Measurements from ENCODE around the gene CYB561.
"Not testable (repeated sequence)": the region's sequence is repeated elsewhere in the genome, so short reads cannot be mapped to it uniquely, and the experiment has no call there.

Gene CYB561

GRCh38 chr17:63458478-63458877, 12.4 kb upstream of the CYB561 start:
- Histone ChIP-seq H2AFZ (ENCODE audit: low read length) (no peak overlapping the region), H3K4me2 (ENCODE audit: low read depth, low read length) (no peak overlapping the region), H4K20me1 (ENCODE audit: insufficient read depth, low read length) (no peaks in the 10 kb centered on the region)

GRCh38 chr17:63455417-63455816, 9.3 kb upstream of the CYB561 start:
- no peaks in the 10 kb centered on the region for H3K4me1 ChIP-seq (ENCODE audit: low read length)
- no peak overlapping the region for H2AFZ ChIP-seq (ENCODE audit: low read length)
- H3K36me3 ChIP-seq (replicated peaks; ENCODE audit: insufficient read depth, low read length), result no peaks in the 10 kb centered on the region
- no peak for DNase-seq
- H3K27ac ChIP-seq (ENCODE audit: low read length), result no peak overlapping the region
- no peaks in the 10 kb centered on the region for H3K79me2 ChIP-seq (ENCODE audit: low read length)
- H3F3A ChIP-seq (ENCODE audit: insufficient read depth, low read length), result no peaks in the 10 kb centered on the region
- H3K9me2 ChIP-seq (replicated peaks; ENCODE audit: insufficient read depth, low read length), result no peaks in the 10 kb centered on the region
- no peak overlapping the region for H3K9ac ChIP-seq (ENCODE audit: low read length)
- no peaks in the 10 kb centered on the region for H4K20me1 ChIP-seq (ENCODE audit: insufficient read depth, low read length)
- peaks cover 7% of the 10 kb centered on the region; the same call in 1 of the 2 replicates for H3K27me3 ChIP-seq (replicated peaks; ENCODE audit: insufficient read depth, low read length)
- no peak overlapping the region for H3K4me3 ChIP-seq (ENCODE audit: low read length)
- TF ChIP-seq EZH2 (optimal IDR thresholded peaks at IDR 0.05; ENCODE audit: low read depth, low read length), result no peak
- TF ChIP-seq CTCF (IDR thresholded peaks at IDR 0.05; ENCODE audit: low read length), result no peak
- no peak for TF ChIP-seq EZH2phosphoT487 (IDR thresholded peaks at IDR 0.05; ENCODE audit: low read length)
- H3K4me2 ChIP-seq (ENCODE audit: low read depth, low read length), result no peak overlapping the region
- no peaks in the 10 kb centered on the region for H3K9me3 ChIP-seq (replicated peaks; ENCODE audit: insufficient read depth, low read length)

More at GRCh38 chr17:63458478-63458877, 12.4 kb upstream of the CYB561 start:
- TF ChIP-seq CTCF (IDR thresholded peaks at IDR 0.05; ENCODE audit: low read length), result no peak
- no peak for TF ChIP-seq EZH2 (optimal IDR thresholded peaks at IDR 0.05; ENCODE audit: low read depth, low read length)
- TF ChIP-seq EZH2phosphoT487 (IDR thresholded peaks at IDR 0.05; ENCODE audit: low read length), result no peak
- no peaks in the 10 kb centered on the region for H3K36me3 ChIP-seq (replicated peaks; ENCODE audit: insufficient read depth, low read length)
- 0 out of 2 replicates have a peak, but pooled peaks cover 3% of the 10 kb centered on the region for H3F3A ChIP-seq (ENCODE audit: insufficient read depth, low read length)
- no peaks in the 10 kb centered on the region for H3K4me1 ChIP-seq (ENCODE audit: low read length)
- no peak overlapping the region for H3K4me3 ChIP-seq (ENCODE audit: low read length)
- peaks cover 3% of the 10 kb centered on the region; the same call in 1 of the 2 replicates for H3K27me3 ChIP-seq (replicated peaks; ENCODE audit: insufficient read depth, low read length)
- H3K27ac ChIP-seq (ENCODE audit: low read length), result no peak overlapping the region
- H3K9ac ChIP-seq (ENCODE audit: low read length), result no peak overlapping the region
- DNase-seq, result no peak
- no peaks in the 10 kb centered on the region for H3K9me3 ChIP-seq (replicated peaks; ENCODE audit: insufficient read depth, low read length)
- H3K79me2 ChIP-seq (ENCODE audit: low read length), result no peaks in the 10 kb centered on the region
- no peaks in the 10 kb centered on the region for H3K9me2 ChIP-seq (replicated peaks; ENCODE audit: insufficient read depth, low read length)

GRCh38 chr17:63454915-63455314, 8.8 kb upstream of the CYB561 start:
- no peak for TF ChIP-seq CTCF (IDR thresholded peaks at IDR 0.05; ENCODE audit: low read length)
- TF ChIP-seq EZH2 (optimal IDR thresholded peaks at IDR 0.05; ENCODE audit: low read depth, low read length), result no peak
- no peak for TF ChIP-seq EZH2phosphoT487 (IDR thresholded peaks at IDR 0.05; ENCODE audit: low read length)
- H3K9me2 ChIP-seq (replicated peaks; ENCODE audit: insufficient read depth, low read length), result no peaks in the 10 kb centered on the region
- no peak overlapping the region for H3K27ac ChIP-seq (ENCODE audit: low read length)
- H3K9me3 ChIP-seq (replicated peaks; ENCODE audit: insufficient read depth, low read length), result no peaks in the 10 kb centered on the region
- no peak overlapping the region for H3K9ac ChIP-seq (ENCODE audit: low read length)
- no peaks in the 10 kb centered on the region for H4K20me1 ChIP-seq (ENCODE audit: insufficient read depth, low read length)
- no peak overlapping the region for H2AFZ ChIP-seq (ENCODE audit: low read length)
- no peaks in the 10 kb centered on the region for H3K79me2 ChIP-seq (ENCODE audit: low read length)
- no peak overlapping the region for H3K4me2 ChIP-seq (ENCODE audit: low read depth, low read length)
- H3K4me3 ChIP-seq (ENCODE audit: low read length), result no peak overlapping the region
- no peaks in the 10 kb centered on the region for H3K4me1 ChIP-seq (ENCODE audit: low read length)
- no peaks in the 10 kb centered on the region for H3K36me3 ChIP-seq (replicated peaks; ENCODE audit: insufficient read depth, low read length)
- no peaks in the 10 kb centered on the region for H3F3A ChIP-seq (ENCODE audit: insufficient read depth, low read length)
- no peak for DNase-seq
- H3K27me3 ChIP-seq (replicated peaks; ENCODE audit: insufficient read depth, low read length), result peaks cover 7% of the 10 kb centered on the region; the same call in 1 of the 2 replicates

- H3K9me3 ChIP-seq (replicated peaks; ENCODE audit: insufficient read depth, low read length); H3K9ac ChIP-seq (ENCODE audit: low read length); H4K20me1 ChIP-seq (ENCODE audit: insufficient read depth, low read length); DNase-seq; H3K36me3 ChIP-seq (replicated peaks; ENCODE audit: insufficient read depth, low read length); H3K27ac ChIP-seq (ENCODE audit: low read length); H3K4me1 ChIP-seq (ENCODE audit: low read length); H3F3A ChIP-seq (ENCODE audit: insufficient read depth, low read length); H3K4me3 ChIP-seq (ENCODE audit: low read length); H3K79me2 ChIP-seq (ENCODE audit: low read length); H2AFZ ChIP-seq (ENCODE audit: low read length); H3K4me2 ChIP-seq (ENCODE audit: low read depth, low read length); H3K27me3 ChIP-seq (replicated peaks; ENCODE audit: insufficient read depth, low read length); H3K9me2 ChIP-seq (replicated peaks; ENCODE audit: insufficient read depth, low read length): not testable (repeated sequence)
Measured at GRCh38 chr17:63454357-63454756, 8.3 kb upstream of the CYB561 start.

Data from MM.1S (cell line).